ENCODE results near the gene PLAC1.

Gene PLAC1

DNA sequence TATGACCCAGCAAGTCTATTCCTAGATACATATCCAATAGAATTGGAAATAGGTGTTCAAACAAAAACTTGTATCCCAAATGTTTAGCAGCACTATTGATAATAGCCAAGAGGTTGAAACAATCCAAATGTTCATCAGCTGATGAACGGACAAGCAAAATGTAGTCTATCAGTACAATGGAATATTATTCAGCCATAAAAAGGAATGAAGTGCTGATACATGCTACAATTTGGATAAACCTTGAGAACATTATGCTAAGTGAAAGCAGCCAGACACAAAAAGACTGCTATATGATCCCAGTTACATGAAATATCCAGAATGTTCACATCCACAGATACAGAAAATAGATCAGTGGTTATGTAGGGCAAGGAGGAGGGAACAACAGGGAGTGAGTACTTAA is 50.1 kb downstream of the PLAC1 start:
- Histone ChIP-seq H2AFZ (ENCODE audit: insufficient read depth, low read length, poor library complexity) (no peak overlapping the region), H3K4me3 (ENCODE audit: low read depth, low read length) (no peak overlapping the region), H4K12ac (ENCODE audit: low read depth, low read length) (no peak overlapping the region), H3K79me1 (ENCODE audit: low read length) (no peaks in the 10 kb centered on the region), H3K4me1 (ENCODE audit: control insufficient read depth in 1 of 2, insufficient read depth in 2 of 2, low read length in 2 of 2) (peaks cover 2% of the 10 kb centered on the region in 2 experiments), H3K79me2 (ENCODE audit: control insufficient read depth, insufficient read depth, low read length, poor library complexity) (no peaks in the 10 kb centered on the region), H2BK12ac (ENCODE audit: low read length) (no peak overlapping the region), H2BK120ac (ENCODE audit: insufficient read depth, low read length, poor library complexity) (no peak overlapping the region), H3K14ac (ENCODE audit: low read length) (no peak overlapping the region), H3K9me3 (ENCODE audit: insufficient read depth, low read depth, low read length) (no peaks in the 10 kb centered on the region), H3K18ac (ENCODE audit: low read length) (no peak overlapping the region), H4K91ac (ENCODE audit: low read depth, low read length) (no peak overlapping the region), H2BK5ac (ENCODE audit: low read depth, low read length, poor library complexity) (no peak overlapping the region), H3K27ac (ENCODE audit: low read depth, low read length) (no peak overlapping the region), H3K4me2 (ENCODE audit: low read length) (no peak overlapping the region), H4K8ac (ENCODE audit: low read depth, low read length) (no peak overlapping the region), H3K23ac (ENCODE audit: low read length) (no peak overlapping the region), H3K36me3 (ENCODE audit: control insufficient read depth in 1 of 2, insufficient read depth in 2 of 2, low read length in 2 of 2) (no peaks in the 10 kb centered on the region), H3K27me3 (ENCODE audit: insufficient read depth, low read length) (no peaks in the 10 kb centered on the region), H2AK5ac (ENCODE audit: low read length) (no peak overlapping the region), H3K9ac (ENCODE audit: low read length) (no peak overlapping the region), H3K4ac (ENCODE audit: low read depth, low read length) (no peak overlapping the region)
- no peak for DNase-seq
- WGBS (ENCODE audit: extremely low coverage, insufficient coverage, insufficient read length), result no CpG with 5 or more reads among the region's 1 CpG

DNA sequence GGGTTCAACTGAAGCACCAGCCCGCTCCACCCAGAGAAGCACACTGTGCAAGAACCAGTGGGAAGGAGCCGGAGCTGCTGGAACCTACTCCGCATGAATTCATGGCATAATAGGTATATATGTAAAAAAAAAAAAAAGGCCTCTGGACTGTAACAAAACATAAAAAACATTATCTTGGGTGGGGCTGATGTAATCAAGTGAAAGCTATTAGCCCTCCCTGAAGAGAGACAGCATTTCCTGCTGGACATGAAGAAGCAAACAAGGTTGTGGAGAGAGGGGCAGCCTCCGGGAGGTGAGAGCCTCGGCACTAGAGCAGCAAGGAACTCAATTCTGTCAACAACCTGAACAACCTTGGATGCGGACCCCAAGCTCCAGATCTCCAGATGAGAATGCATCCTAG is 50.7 kb downstream of the PLAC1 start:
- no peak for DNase-seq
- no peak overlapping the region for H4K8ac ChIP-seq (ENCODE audit: low read depth, low read length)
- no peak overlapping the region for H2BK5ac ChIP-seq (ENCODE audit: low read depth, low read length, poor library complexity)
- no peak overlapping the region for H4K12ac ChIP-seq (ENCODE audit: low read depth, low read length)
- no peak overlapping the region for H3K14ac ChIP-seq (ENCODE audit: low read length)
- no peak overlapping the region for H4K91ac ChIP-seq (ENCODE audit: low read depth, low read length)
- no peak overlapping the region for H3K27ac ChIP-seq (ENCODE audit: low read depth, low read length)
- H3K23ac ChIP-seq (ENCODE audit: low read length), result no peak overlapping the region
- H3K4me1 ChIP-seq (ENCODE audit: control insufficient read depth in 1 of 2, insufficient read depth in 2 of 2, low read length in 2 of 2), result peaks cover 2% of the 10 kb centered on the region in 2 experiments
- H2BK120ac ChIP-seq (ENCODE audit: insufficient read depth, low read length, poor library complexity), result no peak overlapping the region
- no peak overlapping the region for H3K18ac ChIP-seq (ENCODE audit: low read length)
- WGBS (ENCODE audit: extremely low coverage, insufficient coverage, insufficient read length), result no CpG with 5 or more reads among the region's 6 CpGs
- H3K36me3 ChIP-seq (ENCODE audit: control insufficient read depth in 1 of 2, insufficient read depth in 2 of 2, low read length in 2 of 2), result no peaks in the 10 kb centered on the region
- no peak overlapping the region for H2BK12ac ChIP-seq (ENCODE audit: low read length)
- H2AK5ac ChIP-seq (ENCODE audit: low read length), result no peak overlapping the region
- no peak overlapping the region for H3K9ac ChIP-seq (ENCODE audit: low read length)
- H2AFZ ChIP-seq (ENCODE audit: insufficient read depth, low read length, poor library complexity), result no peak overlapping the region
- H3K4me3 ChIP-seq (ENCODE audit: low read depth, low read length), result no peak overlapping the region
- H3K9me3 ChIP-seq (ENCODE audit: insufficient read depth, low read depth, low read length), result no peaks in the 10 kb centered on the region
- H3K79me2 ChIP-seq (ENCODE audit: control insufficient read depth, insufficient read depth, low read length, poor library complexity), result no peaks in the 10 kb centered on the region
- H3K4ac ChIP-seq (ENCODE audit: low read depth, low read length), result no peak overlapping the region
- no peak overlapping the region for H3K4me2 ChIP-seq (ENCODE audit: low read length)
- H3K79me1 ChIP-seq (ENCODE audit: low read length), result no peaks in the 10 kb centered on the region
- no peaks in the 10 kb centered on the region for H3K27me3 ChIP-seq (ENCODE audit: insufficient read depth, low read length)

DNA sequence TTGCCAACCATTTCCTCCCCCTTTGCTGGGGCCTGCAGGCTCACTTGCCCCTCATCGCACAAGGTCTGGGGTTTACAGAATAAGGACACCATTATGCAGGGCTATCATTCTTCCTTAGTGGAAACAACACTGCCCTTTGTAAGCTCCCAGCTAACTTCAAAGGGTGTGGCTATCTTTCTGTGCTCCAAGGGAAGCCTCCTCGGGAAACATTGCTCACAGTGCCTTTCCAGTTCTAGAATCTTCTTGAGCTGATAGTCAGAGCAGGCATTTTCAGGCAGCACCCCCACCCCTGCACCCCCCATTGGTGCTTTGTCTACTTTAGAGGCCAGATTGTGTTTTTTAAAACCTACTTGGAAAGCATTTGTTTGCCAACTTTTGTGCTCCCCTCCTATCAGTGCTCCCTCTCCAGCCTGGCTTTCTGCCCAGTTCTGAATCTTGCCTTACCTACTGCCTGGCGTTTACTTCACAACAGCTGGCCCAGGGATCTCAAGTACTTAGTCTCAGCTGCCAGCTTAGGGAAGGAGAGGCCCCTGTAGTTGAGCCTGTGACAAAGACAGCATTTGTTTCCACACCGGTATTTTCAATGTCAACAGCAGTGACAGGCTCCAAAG is 53.5 kb downstream of the PLAC1 start:
- H3K79me1 ChIP-seq (ENCODE audit: low read length), result no peaks in the 10 kb centered on the region
- H3K27ac ChIP-seq (ENCODE audit: low read depth, low read length), result no peak overlapping the region

DNA sequence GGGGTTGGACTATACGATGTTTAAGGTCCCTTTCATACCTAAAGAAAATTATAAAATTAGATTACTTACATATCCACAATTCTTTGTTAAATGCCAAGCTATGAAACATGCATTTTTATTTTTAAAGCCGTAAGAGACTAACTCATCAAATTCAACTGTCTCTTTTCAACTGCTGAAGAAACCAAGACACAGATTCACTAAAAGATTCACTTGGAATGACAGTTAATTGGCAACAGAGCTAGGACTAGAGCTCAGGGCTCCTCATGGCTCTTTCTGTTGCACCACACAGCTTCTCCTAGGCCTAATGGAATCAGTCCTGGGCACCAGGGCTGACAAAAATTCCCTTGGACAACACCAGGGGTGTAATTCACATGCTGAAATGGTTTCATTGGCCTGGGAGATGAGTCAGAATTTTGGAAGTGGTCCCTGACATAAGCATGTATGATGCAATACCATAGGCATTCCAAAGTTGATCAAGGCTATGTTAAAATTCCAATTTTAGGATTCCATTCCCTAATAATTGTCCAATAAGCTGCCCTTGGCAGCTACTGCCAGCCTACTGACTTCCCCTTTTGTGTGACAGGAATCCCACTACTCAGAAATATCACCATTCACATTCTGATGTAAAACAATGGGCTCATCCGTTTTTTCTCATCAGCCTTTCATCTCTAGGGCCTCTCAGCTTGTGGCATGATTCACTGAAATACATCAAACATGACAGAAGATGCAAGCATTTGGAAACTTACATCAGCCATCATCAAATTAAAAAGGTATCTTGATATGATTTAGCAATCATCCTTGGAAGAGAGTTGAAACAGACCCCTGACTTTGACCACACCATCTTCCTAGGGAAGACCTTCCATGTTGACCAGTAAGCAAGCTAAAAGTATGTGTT is 54.2 kb downstream of the PLAC1 start:
- Histone ChIP-seq H2AFZ (ENCODE audit: insufficient read depth, low read length, poor library complexity) (no peak overlapping the region), H4K12ac (ENCODE audit: low read depth, low read length) (no peak overlapping the region), H3K18ac (ENCODE audit: low read length) (no peak overlapping the region), H3K9me3 (ENCODE audit: insufficient read depth, low read depth, low read length) (no peaks in the 10 kb centered on the region), H3K36me3 (ENCODE audit: control insufficient read depth in 1 of 2, insufficient read depth in 2 of 2, low read length in 2 of 2) (no peaks in the 10 kb centered on the region), H3K27me3 (ENCODE audit: insufficient read depth, low read length) (no peaks in the 10 kb centered on the region), H3K27ac (ENCODE audit: low read depth, low read length) (no peak overlapping the region), H4K91ac (ENCODE audit: low read depth, low read length) (no peak overlapping the region), H2AK5ac (ENCODE audit: low read length) (no peak overlapping the region), H3K14ac (ENCODE audit: low read length) (no peak overlapping the region), H2BK5ac (ENCODE audit: low read depth, low read length, poor library complexity) (no peak overlapping the region), H3K23ac (ENCODE audit: low read length) (no peak overlapping the region), H3K9ac (ENCODE audit: low read length) (no peak overlapping the region), H2BK12ac (ENCODE audit: low read length) (no peak overlapping the region), H3K4me3 (ENCODE audit: low read depth, low read length) (no peak overlapping the region), H2BK120ac (ENCODE audit: insufficient read depth, low read length, poor library complexity) (no peak overlapping the region), H3K4me1 (ENCODE audit: control insufficient read depth in 1 of 2, insufficient read depth in 2 of 2, low read length in 2 of 2) (peaks cover 2% of the 10 kb centered on the region in 2 experiments), H3K79me1 (ENCODE audit: low read length) (no peaks in the 10 kb centered on the region), H3K4me2 (ENCODE audit: low read length) (no peak overlapping the region), H4K8ac (ENCODE audit: low read depth, low read length) (no peak overlapping the region), H3K79me2 (ENCODE audit: control insufficient read depth, insufficient read depth, low read length, poor library complexity) (no peaks in the 10 kb centered on the region), H3K4ac (ENCODE audit: low read depth, low read length) (no peak overlapping the region)
- no CpG with 5 or more reads among the region's 3 CpGs for WGBS (ENCODE audit: extremely low coverage, insufficient coverage, insufficient read length)
- DNase-seq, result peak; percentile 11 to 64

More for the DNA sequence above, 53.5 kb downstream of the PLAC1 start:
- Histone ChIP-seq H4K91ac (ENCODE audit: low read depth, low read length) (no peak overlapping the region), H2BK5ac (ENCODE audit: low read depth, low read length, poor library complexity) (no peak overlapping the region), H3K4me2 (ENCODE audit: low read length) (no peak overlapping the region), H3K9ac (ENCODE audit: low read length) (no peak overlapping the region), H3K4me1 (ENCODE audit: control insufficient read depth in 1 of 2, insufficient read depth in 2 of 2, low read length in 2 of 2) (peaks cover 2% of the 10 kb centered on the region in 2 experiments), H3K4ac (ENCODE audit: low read depth, low read length) (no peak overlapping the region), H3K9me3 (ENCODE audit: insufficient read depth, low read depth, low read length) (no peaks in the 10 kb centered on the region), H3K23ac (ENCODE audit: low read length) (no peak overlapping the region), H2AK5ac (ENCODE audit: low read length) (no peak overlapping the region), H3K4me3 (ENCODE audit: low read depth, low read length) (no peak overlapping the region), H3K18ac (ENCODE audit: low read length) (no peak overlapping the region), H2BK12ac (ENCODE audit: low read length) (no peak overlapping the region), H3K14ac (ENCODE audit: low read length) (no peak overlapping the region), H3K79me2 (ENCODE audit: control insufficient read depth, insufficient read depth, low read length, poor library complexity) (no peaks in the 10 kb centered on the region), H3K36me3 (ENCODE audit: control insufficient read depth in 1 of 2, insufficient read depth in 2 of 2, low read length in 2 of 2) (no peaks in the 10 kb centered on the region), H3K27me3 (ENCODE audit: insufficient read depth, low read length) (no peaks in the 10 kb centered on the region), H2AFZ (ENCODE audit: insufficient read depth, low read length, poor library complexity) (no peak overlapping the region), H4K8ac (ENCODE audit: low read depth, low read length) (no peak overlapping the region), H2BK120ac (ENCODE audit: insufficient read depth, low read length, poor library complexity) (no peak overlapping the region), H4K12ac (ENCODE audit: low read depth, low read length) (no peak overlapping the region)
- no CpG with 5 or more reads among the region's 4 CpGs for WGBS (ENCODE audit: extremely low coverage, insufficient coverage, insufficient read length)
- no peak for DNase-seq

Data from trophoblast cell (in vitro differentiated cells and primary cell).